H1 (cell line): ENCODE measurements around the gene RUSF1. TPM values are rescaled to one million over a fixed set of nuclear protein-coding genes. Genes with fewer than 3 reads are reported as not detected.

Experiments
- CTCF ChIA-PET: fragments of 300-600 bp; sonication (Branson Sonifier 250); formaldehyde crosslinking; loops from one replicate; lab custom pipeline; 2021; ENCODE audit not compliant: partially characterized antibody; lab: Charles Lee
- POLR2A ChIA-PET: fragments of 300-600 bp; sonication (Branson Sonifier 250); formaldehyde crosslinking; loops from one replicate; lab custom pipeline; 2021; ENCODE audit warnings: inconsistent platforms; ENCODE audit not compliant: partially characterized antibody; lab: Charles Lee
- DNase-seq, 2 experiments: peaks; one replicate each; pipeline versions ENCODE4 v3.0.0 to v3.0.0-alpha.2; 2010 to 2022; ENCODE audit warnings: low spot score in 2 of 2, low read depth in 1 of 2, mixed read lengths in 1 of 2
- FAIRE-seq: peaks from 2 replicates; lab custom pipeline; 2011; peaks lifted over from hg19 to GRCh38; lab: Jason Lieb, UNC
- H2AFZ ChIP-seq: 2 replicates; pipeline ENCODE4 v1.8.1; 2012; ENCODE audit warnings: low read length, inconsistent platforms
- H2AK5ac ChIP-seq: 2 replicates; pipeline ENCODE4 v1.6.1; 2013; ENCODE audit warnings: low read depth, low read length
- H2BK120ac ChIP-seq: replicated peaks from 2 replicates; pipeline ENCODE3; 2013; ENCODE audit warnings: low read depth, low read length, inconsistent platforms
- H2BK12ac ChIP-seq: 2 replicates; pipeline ENCODE4 v1.6.1; 2013; ENCODE audit warnings: low read depth, low read length
- H2BK15ac ChIP-seq: 2 replicates; pipeline ENCODE4 v1.6.1; 2013; ENCODE audit warnings: low read length
- H2BK20ac ChIP-seq: 2 replicates; pipeline ENCODE4 v1.6.1; 2013; ENCODE audit warnings: low read length
- H2BK5ac ChIP-seq: 2 replicates; pipeline ENCODE4 v1.6.1; 2013; ENCODE audit warnings: low read depth, low read length
- H3K14ac ChIP-seq: 2 replicates; pipeline ENCODE4 v1.6.1; 2013; ENCODE audit warnings: inconsistent platforms; ENCODE audit not compliant: insufficient read length
- H3K18ac ChIP-seq: 2 replicates; pipeline ENCODE4 v1.6.1; 2013; ENCODE audit warnings: low read length; ENCODE audit errors: extremely low read depth
- H3K23ac ChIP-seq: 2 replicates; pipeline ENCODE4 v1.6.1; 2013; ENCODE audit warnings: inconsistent platforms; ENCODE audit not compliant: insufficient read length
- H3K23me2 ChIP-seq: 2 replicates; pipeline ENCODE4 v1.6.1; 2013; ENCODE audit warnings: low read depth, low read length
- H3K27ac ChIP-seq: 2 replicates; pipeline ENCODE4 v1.6.1; 2011; ENCODE audit warnings: low read depth, low read length, inconsistent platforms
- H3K27me3 ChIP-seq, 4 experiments: replicated peaks in 1 of 4; 1 replicate in 1 of 4; 2 replicates in 3 of 4; pipeline versions ENCODE4 v1.6.1 to v1.8.1; 2011 to 2013; ENCODE audit warnings: low read length in 3 of 4, mild to moderate bottlenecking in 3 of 4, inconsistent platforms in 2 of 4, mixed read lengths in 2 of 4, moderate library complexity in 1 of 4; ENCODE audit not compliant: control insufficient read depth in 3 of 4, insufficient read depth in 3 of 4; ENCODE audit errors: extremely low read depth in 1 of 4
- H3K36me3 ChIP-seq, 4 experiments: 2 replicates each; pipeline versions ENCODE4 v1.6.1 to v1.8.1; 2011 to 2013; ENCODE audit warnings: mild to moderate bottlenecking in 4 of 4, low read length in 3 of 4, moderate library complexity in 2 of 4, control low read depth in 1 of 4, inconsistent platforms in 1 of 4; ENCODE audit not compliant: insufficient read depth in 4 of 4, control insufficient read depth in 2 of 4
- H3K4ac ChIP-seq: replicated peaks from 2 replicates; pipeline ENCODE3; 2013; ENCODE audit warnings: low read length, low read depth, mixed read lengths, inconsistent platforms; ENCODE audit not compliant: insufficient read length
- H3K4me1 ChIP-seq, 4 experiments: replicated peaks in 1 of 4; 1 replicate in 1 of 4; 2 replicates in 3 of 4; pipeline versions ENCODE4 v1.6.1 to v1.8.1; 2011 to 2013; ENCODE audit warnings: low read length in 3 of 4, inconsistent platforms in 2 of 4, mixed read lengths in 1 of 4; ENCODE audit not compliant: insufficient read depth in 4 of 4, control insufficient read depth in 3 of 4
- H3K4me2 ChIP-seq, 2 experiments: 2 replicates each; pipeline versions ENCODE4 v1.6.1 to v1.8.1; 2011 to 2013; ENCODE audit warnings: low read depth in 2 of 2, low read length in 2 of 2, control low read depth in 1 of 2, inconsistent platforms in 1 of 2, mild to moderate bottlenecking in 1 of 2; ENCODE audit not compliant: insufficient read depth in 1 of 2
- H3K4me3 ChIP-seq, 4 experiments: fragments of 200-600, 300-600 bp in 1 of 4; sonication (generic), shearing (Covaris generic), sonication (Bioruptor Twin) in 1 of 4; 2 replicates each; pipeline versions ENCODE4 v1.5.1 to v1.8.1; 2011 to 2016; ENCODE audit warnings: low read length in 4 of 4, low read depth in 3 of 4, control low read depth in 2 of 4, inconsistent platforms in 2 of 4, mild to moderate bottlenecking in 2 of 4, mixed read lengths in 1 of 4, moderate library complexity in 1 of 4; ENCODE audit not compliant: insufficient read depth in 2 of 4; ENCODE audit errors: extremely low read depth in 1 of 4
- H3K56ac ChIP-seq: replicated peaks from 2 replicates; pipeline ENCODE3; 2013; ENCODE audit warnings: low read depth, mild to moderate bottlenecking, mixed read lengths, low read length, inconsistent platforms; ENCODE audit not compliant: insufficient read length
- H3K79me1 ChIP-seq: 2 replicates; pipeline ENCODE4 v1.6.1; 2013; ENCODE audit warnings: low read depth, low read length, control low read depth
- H3K79me2 ChIP-seq, 2 experiments: 2 replicates each; pipeline versions ENCODE4 v1.6.1 to v1.8.1; 2012 to 2013; ENCODE audit warnings: low read length in 2 of 2, mild to moderate bottlenecking in 2 of 2, inconsistent platforms in 1 of 2; ENCODE audit not compliant: insufficient read depth in 2 of 2, control insufficient read depth in 1 of 2
- H3K9ac ChIP-seq, 4 experiments: replicated peaks in 1 of 4; 1 replicate in 1 of 4; 2 replicates in 3 of 4; pipeline versions ENCODE4 v1.6.1 to v1.8.1; 2011 to 2013; ENCODE audit warnings: low read depth in 3 of 4, low read length in 3 of 4, control low read depth in 2 of 4, mild to moderate bottlenecking in 2 of 4, moderate library complexity in 2 of 4, inconsistent platforms in 1 of 4; ENCODE audit errors: extremely low read depth in 1 of 4
- H3K9me3 ChIP-seq, 2 experiments: 2 replicates each; pipeline versions ENCODE4 v1.6.1 to v1.8.1; 2012 to 2013; ENCODE audit warnings: mild to moderate bottlenecking in 2 of 2, moderate library complexity in 2 of 2, control low read depth in 1 of 2, inconsistent platforms in 1 of 2, low read depth in 1 of 2, low read length in 1 of 2, mixed read lengths in 1 of 2; ENCODE audit not compliant: insufficient read depth in 2 of 2
- H4K20me1 ChIP-seq, 2 experiments: replicated peaks in 1 of 2; 2 replicates each; pipeline versions ENCODE3 to v1.8.1; 2011 to 2013; ENCODE audit warnings: inconsistent platforms in 2 of 2, low read length in 2 of 2, mild to moderate bottlenecking in 1 of 2; ENCODE audit not compliant: insufficient read depth in 2 of 2, control insufficient read depth in 1 of 2
- H4K5ac ChIP-seq: 2 replicates; pipeline ENCODE4 v1.6.1; 2013; ENCODE audit warnings: low read length, low read depth, mixed read lengths, inconsistent platforms; ENCODE audit not compliant: insufficient read length
- H4K8ac ChIP-seq: 2 replicates; pipeline ENCODE4 v1.8.0; 2013; ENCODE audit warnings: mild to moderate bottlenecking, moderate library complexity, low read length, inconsistent platforms; ENCODE audit not compliant: insufficient read depth; ENCODE audit errors: extremely low read depth
- H4K91ac ChIP-seq: replicated peaks from 2 replicates; pipeline ENCODE3; 2013; ENCODE audit warnings: low read length, mixed read lengths, inconsistent platforms; ENCODE audit not compliant: insufficient read length
- SRF ChIP-seq: IDR thresholded peaks from 2 replicates; pipeline ENCODE4 v1.6.1; 2011; ENCODE audit warnings: mild to moderate bottlenecking, low read depth, low read length, moderate library complexity
- TCF12 ChIP-seq: IDR thresholded peaks from 2 replicates; pipeline ENCODE4 v1.6.1; 2011; ENCODE audit warnings: low read depth, mild to moderate bottlenecking, low read length
- WGBS, 2 experiments: shearing (Covaris generic) in 1 of 2; methylation state at CpG; one replicate each; pipeline versions ENCODE4 v1.1.6 to v1.1.7; 2013 to 2015; ENCODE audit warnings: low lambda C conversion rate in 2 of 2, mixed read lengths in 2 of 2, inconsistent platforms in 1 of 2, low coverage in 1 of 2, missing lambda C conversion rate in 1 of 2; ENCODE audit not compliant: insufficient replicate concordance in 2 of 2, insufficient coverage in 1 of 2, insufficient read length in 1 of 2; ENCODE audit errors: extremely low coverage in 1 of 2, missing lambda C conversion rate in 1 of 2; 5-methylcytosine and 5-hydroxymethylcytosine counted together
- polyA plus RNA-seq, 7 experiments: library from polyadenylated mRNA; depleted of rRNA in 3 of 7; stranded (reverse) in 5 of 7; unstranded in 2 of 7; fragments of >200 nt in 5 of 7; fragments of 200-250 nt in 2 of 7; gene quantifications; 1 replicate in 5 of 7; 2 replicates in 1 of 7; 4 replicates in 1 of 7; pipeline versions ENCODE4 v1.2.1 to v1.2.3, GENCODE V29; 2011 to 2013; ENCODE audit warnings: missing spikeins in 2 of 7, mixed read lengths in 2 of 7
- total RNA-seq: library from RNA; stranded (reverse); fragmentation: NEBNext Ultra II Directional; extraction: Animal tissue kit (Norgen Biotek cat#: 25700); gene quantifications from 2 replicates; pipeline ENCODE4 v1.2.1, GENCODE V29; 2021

RUSF1 gene
- total and polyA plus RNA-seq, 2 of the 8 experiments (the other 6 are each of a cell fraction or from before 2014, with no cell fraction given): 22.5 to 33.7 TPM

DNA sequence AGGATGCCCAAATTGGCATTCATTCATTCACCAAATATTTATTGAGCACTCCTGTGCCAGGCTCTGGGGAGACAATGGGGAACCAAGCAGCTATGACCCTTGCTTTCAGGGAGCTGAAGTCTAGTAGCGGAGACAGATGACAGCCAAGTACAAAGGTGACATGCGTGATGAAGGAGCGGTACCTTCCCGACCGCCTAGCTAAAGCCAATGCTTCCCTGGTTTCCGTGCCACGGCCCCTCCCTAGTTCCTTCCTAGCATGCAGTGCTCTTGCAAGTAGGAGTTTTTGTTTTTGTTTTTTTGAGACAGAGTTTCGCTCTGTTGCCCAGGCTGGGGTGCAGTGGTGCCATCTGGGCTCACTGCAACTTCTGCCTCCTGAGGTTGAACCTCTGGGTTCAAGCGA, 28.4 kb downstream of the RUSF1 start:
- Histone ChIP-seq H2BK20ac (no peak overlapping the region), H2AFZ (no peak overlapping the region), H2AK5ac (no peak overlapping the region), H3K4ac (no peak overlapping the region), H3K27ac (no peak overlapping the region), H3K23me2 (peaks cover 14% of the 10 kb centered on the region; the same call in 1 of the 2 replicates), H3K18ac (no peak overlapping the region), H3K4me2 (no peak overlapping the region), H2BK12ac (no peak overlapping the region), H3K27me3 (peaks cover 2 to 38% (median 22%) of the 10 kb centered on the region in 4 experiments), H3K4me3 (no peak overlapping the region), H3K79me1 (no peaks in the 10 kb centered on the region), H3K23ac (no peak overlapping the region), H4K91ac (no peak overlapping the region), H3K36me3 (no peaks in the 10 kb centered on the region), H4K8ac (no peak overlapping the region), H3K79me2 (no peaks in the 10 kb centered on the region), H3K9me3 (no peaks in the 10 kb centered on the region), H3K56ac (no peak overlapping the region), H2BK5ac (no peak overlapping the region), H3K9ac (no peak overlapping the region), H3K14ac (no peak overlapping the region), H4K5ac (no peak overlapping the region), H2BK15ac (no peak overlapping the region), H2BK120ac (no peak overlapping the region), H4K20me1 (peaks cover 0 to 3% of the 10 kb centered on the region in 2 experiments), H3K4me1 (peaks cover 0 to 7% (median 3%) of the 10 kb centered on the region in 4 experiments; a peak in 4 of 7 replicates)
- WGBS, 2 experiments: 87% methylated on average over 9 of the region's 9 CpGs; no CpG with 5 or more reads in 1 of the 2 experiments
- FAIRE-seq (no peak), DNase-seq (no peak)
- ChIA-PET CTCF (interaction anchor here (1.0 to 1.4 kb wide), 3 partner anchors 12 to 233 kb away, joined by 3 to 5 read pairs (median 3); a partner anchor contains a TSS), POLR2A (interaction anchor here (1.0 to 6.0 kb wide), 5 partner anchors 8 to 240 kb away, joined by 3 to 40 read pairs (median 5); partner anchors contain the start of gene ARMC5)
- TF ChIP-seq SRF: no peak
- TF ChIP-seq TCF12: no peak
